CD4-positive, alpha-beta T cell (primary cell): ENCODE measurements around the gene GK. TPM values are rescaled to one million over a fixed set of nuclear protein-coding genes. Genes with fewer than 3 reads are reported as not detected.
A peak's percentile ranks its signal among the peaks of the same experiment; 100 is the strongest.

Experiments used
- ATAC-seq: fragments of 200-7000 bp; cut with Tn5 transposase; one replicate; pipeline ENCODE4 v1.10.0; 2022; ENCODE audit warnings: mild to moderate bottlenecking; ENCODE audit not compliant: poor library complexity
- CTCF ChIA-PET: fragments of 350-600 bp; sonication (Branson Sonifier 250); formaldehyde crosslinking; loops from one replicate; lab custom pipeline; 2021; ENCODE audit warnings: antibody characterized with exemption, inconsistent platforms; lab: Charles Lee
- POLR2A ChIA-PET: fragments of 350-600 bp; sonication (Branson Sonifier 250); formaldehyde crosslinking; loops from one replicate; lab custom pipeline; 2021; ENCODE audit warnings: antibody characterized with exemption, inconsistent platforms; lab: Charles Lee
- DNase-seq, 14 experiments: peaks; one replicate each; pipeline ENCODE4 v3.0.0-alpha.2; 2013 to 2020; ENCODE audit warnings: mixed read lengths in 2 of 14
- H3K27ac ChIP-seq, 2 donors: one replicate each; pipeline versions ENCODE4 v1.5.1 to v1.7.0; 2013; ENCODE audit warnings: low read length in 2 of 2, low read depth in 1 of 2, mild to moderate bottlenecking in 1 of 2
- H3K27me3 ChIP-seq, 2 experiments: 1 replicate in 1 of 2; 2 replicates in 1 of 2; pipeline versions ENCODE4 v1.6.1 to v1.7.0; 2013; ENCODE audit warnings: low read length in 2 of 2, control low read depth in 1 of 2, mild to moderate bottlenecking in 1 of 2, moderate library complexity in 1 of 2; ENCODE audit not compliant: insufficient read depth in 2 of 2, control insufficient read depth in 1 of 2
- H3K36me3 ChIP-seq: one replicate; pipeline ENCODE4 v1.6.1; 2013; ENCODE audit warnings: low read length, control low read depth; ENCODE audit not compliant: insufficient read depth
- H3K4me1 ChIP-seq: one replicate; pipeline ENCODE4 v1.6.1; 2013; ENCODE audit warnings: low read length, control low read depth; ENCODE audit not compliant: insufficient read depth
- H3K4me3 ChIP-seq: one replicate; pipeline ENCODE4 v1.5.1; 2013; ENCODE audit warnings: mild to moderate bottlenecking, low read length, moderate library complexity
- H3K9me3 ChIP-seq, 2 experiments: 1 replicate in 1 of 2; 2 replicates in 1 of 2; pipeline versions ENCODE4 v1.6.1 to v1.7.0; 2013; ENCODE audit warnings: low read length in 2 of 2, mild to moderate bottlenecking in 2 of 2, control low read depth in 1 of 2, moderate library complexity in 1 of 2; ENCODE audit not compliant: control insufficient read depth in 1 of 2, insufficient read depth in 1 of 2
- H3K27ac Mint-ChIP-seq: one replicate; pipeline ENCODE4 v1.8.0; 2020; ENCODE audit warnings: mixed read lengths
- H3K27me3 Mint-ChIP-seq: one replicate; pipeline ENCODE4 v1.8.0; 2021; ENCODE audit warnings: mixed read lengths
- H3K36me3 Mint-ChIP-seq: one replicate; pipeline ENCODE4 v1.8.0; 2021; ENCODE audit warnings: low read depth, mixed read lengths
- H3K4me1 Mint-ChIP-seq: one replicate; pipeline ENCODE4 v1.8.0; 2021; ENCODE audit warnings: low read depth, mixed read lengths
- H3K4me3 Mint-ChIP-seq: one replicate; pipeline ENCODE4 v1.8.0; 2020; ENCODE audit warnings: mild to moderate bottlenecking, mixed read lengths
- H3K9me3 Mint-ChIP-seq: one replicate; pipeline ENCODE4 v1.8.0; 2020; ENCODE audit warnings: mixed read lengths
- intact Hi-C, 2 experiments: fragments of 100-400 bp; cut with DNase I in 1 of 2; cut with micrococcal nuclease in 1 of 2; formaldehyde crosslinking; loops; one replicate each; pipeline versions ENCODE4 v1.15.1 to v1.9.0; 2023 to 2025; cut with DNase I, micrococcal nuclease
- total RNA-seq, 174 experiments: library from RNA in 2 of 174; stranded (reverse) in 2 of 174; gene quantifications; one replicate each; pipeline ENCODE4 v1.2.3 and lab custom pipeline; 2021 to 2026
- TF ChIP-seq, protein P1 (sequence below): fragments of 200-600 bp; IDR thresholded peaks from one replicate; pipeline ENCODE4 v1.8.0; 2022; ENCODE audit warnings: antibody characterized with exemption, mild to moderate bottlenecking

The GK gene
- total RNA-seq, 2 experiments from 2014 or later = 1.4 to 1.9 TPM

- CTCF ChIA-PET = no interaction called here
- no peak overlapping the region for H3K27ac Mint-ChIP-seq
- Histone ChIP-seq H3K4me1 (no peaks in the 10 kb centered on the region), H3K27ac (no peak overlapping the region), H3K9me3 (no peaks in the 10 kb centered on the region), H3K27me3 (no peaks in the 10 kb centered on the region), H3K4me3 (no peak overlapping the region), H3K36me3 (no peaks in the 10 kb centered on the region)
- H3K36me3 Mint-ChIP-seq = no peaks in the 10 kb centered on the region
- no peak overlapping the region for H3K4me3 Mint-ChIP-seq
- H3K4me1 Mint-ChIP-seq = peaks cover 5% of the 10 kb centered on the region
- no peak for ATAC-seq
- no peaks in the 10 kb centered on the region for H3K9me3 Mint-ChIP-seq
- no peaks in the 10 kb centered on the region for H3K27me3 Mint-ChIP-seq
- TF ChIP-seq, protein P1, sequence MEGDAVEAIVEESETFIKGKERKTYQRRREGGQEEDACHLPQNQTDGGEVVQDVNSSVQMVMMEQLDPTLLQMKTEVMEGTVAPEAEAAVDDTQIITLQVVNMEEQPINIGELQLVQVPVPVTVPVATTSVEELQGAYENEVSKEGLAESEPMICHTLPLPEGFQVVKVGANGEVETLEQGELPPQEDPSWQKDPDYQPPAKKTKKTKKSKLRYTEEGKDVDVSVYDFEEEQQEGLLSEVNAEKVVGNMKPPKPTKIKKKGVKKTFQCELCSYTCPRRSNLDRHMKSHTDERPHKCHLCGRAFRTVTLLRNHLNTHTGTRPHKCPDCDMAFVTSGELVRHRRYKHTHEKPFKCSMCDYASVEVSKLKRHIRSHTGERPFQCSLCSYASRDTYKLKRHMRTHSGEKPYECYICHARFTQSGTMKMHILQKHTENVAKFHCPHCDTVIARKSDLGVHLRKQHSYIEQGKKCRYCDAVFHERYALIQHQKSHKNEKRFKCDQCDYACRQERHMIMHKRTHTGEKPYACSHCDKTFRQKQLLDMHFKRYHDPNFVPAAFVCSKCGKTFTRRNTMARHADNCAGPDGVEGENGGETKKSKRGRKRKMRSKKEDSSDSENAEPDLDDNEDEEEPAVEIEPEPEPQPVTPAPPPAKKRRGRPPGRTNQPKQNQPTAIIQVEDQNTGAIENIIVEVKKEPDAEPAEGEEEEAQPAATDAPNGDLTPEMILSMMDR = no peak
- DNase-seq = no peak
- intact Hi-C loops = loop anchor here (5.0 to 10.0 kb wide), 3 partner anchors 150 to 923 kb away; partner anchors contain the start of gene TAB3 (in 2 of the 2)
- POLR2A ChIA-PET = no interaction called here
Observed at GRCh38 chrX:30734782-30735181, 81.6 kb downstream of the GK start.

DNA sequence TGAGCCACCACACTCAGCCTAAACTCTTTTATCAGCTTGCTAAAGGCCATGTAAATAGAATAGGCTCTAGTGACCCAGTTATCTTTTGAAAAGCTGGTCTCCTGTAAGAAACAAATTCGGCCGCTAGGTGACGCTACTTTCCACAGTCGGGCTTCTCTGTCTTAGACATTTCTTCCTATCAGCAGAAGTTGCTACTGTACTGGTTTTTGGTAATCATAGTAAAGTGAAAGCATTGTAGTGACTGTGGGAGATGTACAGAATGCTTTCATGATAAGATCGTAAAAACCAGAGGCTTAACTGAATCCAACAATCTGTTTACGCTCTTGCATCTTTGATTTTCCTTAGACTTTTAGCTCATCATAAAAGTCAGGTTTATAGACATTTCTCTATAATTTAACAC is 82.6 kb downstream of the GK start:
- ATAC-seq (peak; percentile 86), DNase-seq (peak; percentile 44 to 77 (median 62))
- no peaks in the 10 kb centered on the region for H3K9me3 Mint-ChIP-seq
- Histone ChIP-seq H3K9me3 (no peaks in the 10 kb centered on the region), H3K36me3 (no peaks in the 10 kb centered on the region), H3K4me3 (no peak overlapping the region), H3K27me3 (no peaks in the 10 kb centered on the region), H3K27ac (no peak overlapping the region), H3K4me1 (no peaks in the 10 kb centered on the region)
- CTCF ChIA-PET = interaction anchor here (0.5 to 1.9 kb wide), 5 partner anchors 9 to 722 kb away, joined by 3 to 4 read pairs (median 3); no protein-coding TSS in a partner anchor
- H3K4me3 Mint-ChIP-seq = no peak overlapping the region
- peaks cover 5% of the 10 kb centered on the region for H3K4me1 Mint-ChIP-seq
- no peak overlapping the region for H3K27ac Mint-ChIP-seq
- intact Hi-C loops = loop anchor here (5.0 to 10.0 kb wide), 3 partner anchors 149 to 921 kb away; partner anchors contain the start of gene TAB3 (in 2 of the 2)
- POLR2A ChIA-PET = interaction anchor here (0.8 kb wide), 1 partner anchor 154 kb away, joined by 3 read pairs; no protein-coding TSS in a partner anchor
- no peaks in the 10 kb centered on the region for H3K36me3 Mint-ChIP-seq
- H3K27me3 Mint-ChIP-seq = no peaks in the 10 kb centered on the region
- TF ChIP-seq, protein P1 = peak; percentile 60

- H3K27me3 ChIP-seq = no peaks in the 10 kb centered on the region
- ATAC-seq (no peak), DNase-seq (no peak)
- no peak overlapping the region for H3K4me3 ChIP-seq
- TF ChIP-seq, protein P1 = no peak
- no peak overlapping the region for H3K27ac ChIP-seq
- H3K4me1 ChIP-seq = no peaks in the 10 kb centered on the region
- POLR2A ChIA-PET = no interaction called here
- H3K4me1 Mint-ChIP-seq = no peaks in the 10 kb centered on the region
- H3K36me3 Mint-ChIP-seq = no peaks in the 10 kb centered on the region
- no peaks in the 10 kb centered on the region for H3K9me3 Mint-ChIP-seq
- H3K36me3 ChIP-seq = no peaks in the 10 kb centered on the region
- intact Hi-C loops = no loop called here
- no peaks in the 10 kb centered on the region for H3K27me3 Mint-ChIP-seq
- H3K27ac Mint-ChIP-seq = no peak overlapping the region
- CTCF ChIA-PET = no interaction called here
- no peak overlapping the region for H3K4me3 Mint-ChIP-seq
- no peaks in the 10 kb centered on the region for H3K9me3 ChIP-seq
Observed at GRCh38 chrX:30741545-30741944, 88.3 kb downstream of the GK start.
